ENCODE data around the gene LTO1. TPM values are rescaled to one million over a fixed set of nuclear protein-coding genes. Genes with fewer than 3 reads are reported as not detected.
"Not testable (repeated sequence)": the region's sequence is repeated elsewhere in the genome, so short reads cannot be mapped to it uniquely, and the experiment has no call there.

LTO1 gene
- total and polyA plus RNA-seq, 2 of the 13 experiments (the other 11 are each of a cell fraction or from before 2014, with no cell fraction given): 11.8 to 15.0 TPM

DNA sequence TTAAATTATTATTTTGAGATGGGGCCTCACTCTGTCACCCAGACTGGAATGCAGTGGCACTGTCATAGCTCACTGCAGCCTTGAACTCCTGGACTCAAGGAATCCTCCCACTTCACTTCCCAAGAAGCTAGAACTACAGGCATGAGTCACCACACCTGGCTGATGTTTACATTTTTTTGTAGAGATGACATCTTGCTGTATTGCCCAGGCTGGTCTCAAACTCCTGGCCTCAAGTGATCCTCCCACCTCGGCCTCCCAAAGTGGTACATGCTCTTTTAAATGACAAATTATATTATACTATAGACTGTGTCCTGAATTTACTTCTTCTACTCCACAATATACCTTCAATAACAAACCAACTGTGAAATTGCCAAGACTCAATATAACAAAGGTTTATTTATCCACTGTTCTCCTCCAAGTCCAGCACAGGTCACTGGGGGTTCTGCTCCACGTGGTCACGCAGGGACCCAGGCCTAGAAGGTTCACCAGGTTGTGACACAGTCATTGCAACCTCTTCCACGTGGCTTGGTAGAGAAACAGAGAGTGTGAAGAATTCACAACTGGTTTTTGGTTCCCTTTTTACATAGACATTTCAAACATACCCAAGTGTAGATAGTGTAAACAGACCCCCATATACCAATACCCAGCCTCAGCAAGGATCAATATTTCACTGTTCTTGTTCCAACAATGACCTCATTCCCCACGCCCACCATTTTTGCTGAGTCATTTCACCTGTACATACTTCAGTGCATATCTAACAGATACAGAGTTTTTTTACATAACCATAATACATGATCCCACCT is 13.0 kb upstream of the LTO1 start (continued):
- TF ChIP-seq, protein P1, sequence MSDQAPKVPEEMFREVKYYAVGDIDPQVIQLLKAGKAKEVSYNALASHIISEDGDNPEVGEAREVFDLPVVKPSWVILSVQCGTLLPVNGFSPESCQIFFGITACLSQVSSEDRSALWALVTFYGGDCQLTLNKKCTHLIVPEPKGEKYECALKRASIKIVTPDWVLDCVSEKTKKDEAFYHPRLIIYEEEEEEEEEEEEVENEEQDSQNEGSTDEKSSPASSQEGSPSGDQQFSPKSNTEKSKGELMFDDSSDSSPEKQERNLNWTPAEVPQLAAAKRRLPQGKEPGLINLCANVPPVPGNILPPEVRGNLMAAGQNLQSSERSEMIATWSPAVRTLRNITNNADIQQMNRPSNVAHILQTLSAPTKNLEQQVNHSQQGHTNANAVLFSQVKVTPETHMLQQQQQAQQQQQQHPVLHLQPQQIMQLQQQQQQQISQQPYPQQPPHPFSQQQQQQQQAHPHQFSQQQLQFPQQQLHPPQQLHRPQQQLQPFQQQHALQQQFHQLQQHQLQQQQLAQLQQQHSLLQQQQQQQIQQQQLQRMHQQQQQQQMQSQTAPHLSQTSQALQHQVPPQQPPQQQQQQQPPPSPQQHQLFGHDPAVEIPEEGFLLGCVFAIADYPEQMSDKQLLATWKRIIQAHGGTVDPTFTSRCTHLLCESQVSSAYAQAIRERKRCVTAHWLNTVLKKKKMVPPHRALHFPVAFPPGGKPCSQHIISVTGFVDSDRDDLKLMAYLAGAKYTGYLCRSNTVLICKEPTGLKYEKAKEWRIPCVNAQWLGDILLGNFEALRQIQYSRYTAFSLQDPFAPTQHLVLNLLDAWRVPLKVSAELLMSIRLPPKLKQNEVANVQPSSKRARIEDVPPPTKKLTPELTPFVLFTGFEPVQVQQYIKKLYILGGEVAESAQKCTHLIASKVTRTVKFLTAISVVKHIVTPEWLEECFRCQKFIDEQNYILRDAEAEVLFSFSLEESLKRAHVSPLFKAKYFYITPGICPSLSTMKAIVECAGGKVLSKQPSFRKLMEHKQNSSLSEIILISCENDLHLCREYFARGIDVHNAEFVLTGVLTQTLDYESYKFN (CRISPR knock-in tag; conservative IDR thresholded peaks at IDR 0.05): peak; percentile 72
- TF ChIP-seq, protein P2, sequence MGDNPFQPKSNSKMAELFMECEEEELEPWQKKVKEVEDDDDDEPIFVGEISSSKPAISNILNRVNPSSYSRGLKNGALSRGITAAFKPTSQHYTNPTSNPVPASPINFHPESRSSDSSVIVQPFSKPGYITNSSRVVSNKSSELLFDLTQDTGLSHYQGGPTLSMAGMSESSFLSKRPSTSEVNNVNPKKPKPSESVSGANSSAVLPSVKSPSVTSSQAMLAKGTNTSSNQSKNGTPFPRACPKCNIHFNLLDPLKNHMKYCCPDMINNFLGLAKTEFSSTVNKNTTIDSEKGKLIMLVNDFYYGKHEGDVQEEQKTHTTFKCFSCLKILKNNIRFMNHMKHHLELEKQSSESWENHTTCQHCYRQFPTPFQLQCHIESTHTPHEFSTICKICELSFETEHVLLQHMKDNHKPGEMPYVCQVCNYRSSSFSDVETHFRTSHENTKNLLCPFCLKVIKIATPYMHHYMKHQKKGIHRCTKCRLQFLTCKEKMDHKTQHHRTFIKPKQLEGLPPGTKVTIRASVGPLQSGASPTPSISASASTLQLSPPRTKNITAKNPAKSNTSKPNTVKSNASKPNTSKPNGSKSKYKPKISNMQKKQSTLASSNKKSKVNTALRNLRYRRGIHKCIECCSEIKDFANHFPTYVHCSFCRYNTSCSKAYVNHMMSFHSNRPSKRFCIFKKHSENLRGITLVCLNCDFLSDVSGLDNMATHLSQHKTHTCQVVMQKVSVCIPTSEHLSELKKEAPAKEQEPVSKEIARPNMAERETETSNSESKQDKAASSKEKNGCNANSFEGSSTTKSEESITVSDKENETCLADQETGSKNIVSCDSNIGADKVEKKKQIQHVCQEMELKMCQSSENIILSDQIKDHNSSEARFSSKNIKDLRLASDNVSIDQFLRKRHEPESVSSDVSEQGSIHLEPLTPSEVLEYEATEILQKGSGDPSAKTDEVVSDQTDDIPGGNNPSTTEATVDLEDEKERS (CRISPR knock-in tag; IDR thresholded peaks at IDR 0.05): peak; percentile 33; the same call in 1 of the 2 replicates
- TF ChIP-seq ZNF253 (CRISPR knock-in tag; IDR thresholded peaks at IDR 0.05; ENCODE audit: borderline replicate concordance) (peak; percentile 61; the same call in 1 of the 2 replicates), MYC (CRISPR knock-in tag; IDR thresholded peaks at IDR 0.05; ENCODE audit: borderline replicate concordance) (peak; percentile 70; the same call in 1 of the 2 replicates), ARNTL (CRISPR knock-in tag; IDR thresholded peaks at IDR 0.05) (0 out of 2 replicates have a peak, but pooled peaks have one; percentile 30), TCF7 (IDR thresholded peaks at IDR 0.05; ENCODE audit: low read depth) (0 out of 2 replicates have a peak, but pooled peaks have one; percentile 38), ZMYM2 (CRISPR knock-in tag; IDR thresholded peaks at IDR 0.05) (0 out of 2 replicates have a peak, but pooled peaks have one; percentile 30), YEATS2 (CRISPR knock-in tag; IDR thresholded peaks at IDR 0.05; ENCODE audit: borderline replicate concordance) (peak; percentile 61; the same call in 1 of the 2 replicates), DNMT3B (CRISPR knock-in tag; conservative IDR thresholded peaks at IDR 0.05) (peak; percentile 86), HDAC1 (CRISPR knock-in tag; IDR thresholded peaks at IDR 0.05) (peak; percentile 39; the same call in 1 of the 2 replicates), SALL1 (CRISPR knock-in tag; IDR thresholded peaks at IDR 0.05) (peak; percentile 77), TGIF2 (CRISPR knock-in tag; IDR thresholded peaks at IDR 0.05) (peak; percentile 30; the same call in 1 of the 2 replicates), EP300 (IDR thresholded peaks at IDR 0.05; ENCODE audit: low read depth in 2 of 2, low read length in 2 of 2) (peak in 1 of 2 experiments; percentile 66; a peak in 2 of 4 replicates), EP300 (CRISPR knock-in tag; IDR thresholded peaks at IDR 0.05; ENCODE audit: borderline replicate concordance) (peak; percentile 49; the same call in 1 of the 2 replicates), SP5 (CRISPR knock-in tag; IDR thresholded peaks at IDR 0.05; ENCODE audit: borderline replicate concordance, low read depth) (peak; percentile 53; the same call in 1 of the 2 replicates), CREB1 (CRISPR knock-in tag; IDR thresholded peaks at IDR 0.05) (peak; percentile 47)
- TF ChIP-seq, protein P3, sequence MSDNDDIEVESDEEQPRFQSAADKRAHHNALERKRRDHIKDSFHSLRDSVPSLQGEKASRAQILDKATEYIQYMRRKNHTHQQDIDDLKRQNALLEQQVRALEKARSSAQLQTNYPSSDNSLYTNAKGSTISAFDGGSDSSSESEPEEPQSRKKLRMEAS (IDR thresholded peaks at IDR 0.05): peak; percentile 83
- TF ChIP-seq, protein P4, sequence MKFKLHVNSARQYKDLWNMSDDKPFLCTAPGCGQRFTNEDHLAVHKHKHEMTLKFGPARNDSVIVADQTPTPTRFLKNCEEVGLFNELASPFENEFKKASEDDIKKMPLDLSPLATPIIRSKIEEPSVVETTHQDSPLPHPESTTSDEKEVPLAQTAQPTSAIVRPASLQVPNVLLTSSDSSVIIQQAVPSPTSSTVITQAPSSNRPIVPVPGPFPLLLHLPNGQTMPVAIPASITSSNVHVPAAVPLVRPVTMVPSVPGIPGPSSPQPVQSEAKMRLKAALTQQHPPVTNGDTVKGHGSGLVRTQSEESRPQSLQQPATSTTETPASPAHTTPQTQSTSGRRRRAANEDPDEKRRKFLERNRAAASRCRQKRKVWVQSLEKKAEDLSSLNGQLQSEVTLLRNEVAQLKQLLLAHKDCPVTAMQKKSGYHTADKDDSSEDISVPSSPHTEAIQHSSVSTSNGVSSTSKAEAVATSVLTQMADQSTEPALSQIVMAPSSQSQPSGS (CRISPR knock-in tag; IDR thresholded peaks at IDR 0.05): peak; percentile 100
- TF ChIP-seq, protein P5, sequence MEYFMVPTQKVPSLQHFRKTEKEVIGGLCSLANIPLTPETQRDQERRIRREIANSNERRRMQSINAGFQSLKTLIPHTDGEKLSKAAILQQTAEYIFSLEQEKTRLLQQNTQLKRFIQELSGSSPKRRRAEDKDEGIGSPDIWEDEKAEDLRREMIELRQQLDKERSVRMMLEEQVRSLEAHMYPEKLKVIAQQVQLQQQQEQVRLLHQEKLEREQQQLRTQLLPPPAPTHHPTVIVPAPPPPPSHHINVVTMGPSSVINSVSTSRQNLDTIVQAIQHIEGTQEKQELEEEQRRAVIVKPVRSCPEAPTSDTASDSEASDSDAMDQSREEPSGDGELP (IDR thresholded peaks at IDR 0.05; ENCODE audit: borderline replicate concordance, low read depth): peak; percentile 81
- not testable (repeated sequence) for TF ChIP-seq CREB1 (IDR thresholded peaks at IDR 0.05)

Data from HepG2 (cell line).